Testis (tissue), 2 donors: ENCODE measurements around the gene INTS2.

ENCODE experiments used
- CTCF ChIP-seq, 3 experiments: fragments of 450-650 bp in 2 of 3; fragments of 200-600 bp in 1 of 3; sonication (generic) in 1 of 3; IDR thresholded peaks; one replicate each; pipeline ENCODE4 v1.5.1; 2016 to 2019; ENCODE audit warnings: antibody characterized with exemption in 3 of 3, mild to moderate bottlenecking in 2 of 3, moderate library complexity in 1 of 3
- POLR2A ChIP-seq: fragments of 450-650 bp; IDR thresholded peaks from one replicate; pipeline ENCODE4 v1.6.1; 2017; ENCODE audit warnings: antibody characterized with exemption, mild to moderate bottlenecking, moderate library complexity

- no peak for TF ChIP-seq CTCF (IDR thresholded peaks at IDR 0.05)
- no peak for TF ChIP-seq POLR2A
Measured at GRCh38 chr17:61827649-61828395, 100.0 kb downstream of the INTS2 start.
